ENCODE data around the gene ADARB1.

Gene ADARB1

DNA sequence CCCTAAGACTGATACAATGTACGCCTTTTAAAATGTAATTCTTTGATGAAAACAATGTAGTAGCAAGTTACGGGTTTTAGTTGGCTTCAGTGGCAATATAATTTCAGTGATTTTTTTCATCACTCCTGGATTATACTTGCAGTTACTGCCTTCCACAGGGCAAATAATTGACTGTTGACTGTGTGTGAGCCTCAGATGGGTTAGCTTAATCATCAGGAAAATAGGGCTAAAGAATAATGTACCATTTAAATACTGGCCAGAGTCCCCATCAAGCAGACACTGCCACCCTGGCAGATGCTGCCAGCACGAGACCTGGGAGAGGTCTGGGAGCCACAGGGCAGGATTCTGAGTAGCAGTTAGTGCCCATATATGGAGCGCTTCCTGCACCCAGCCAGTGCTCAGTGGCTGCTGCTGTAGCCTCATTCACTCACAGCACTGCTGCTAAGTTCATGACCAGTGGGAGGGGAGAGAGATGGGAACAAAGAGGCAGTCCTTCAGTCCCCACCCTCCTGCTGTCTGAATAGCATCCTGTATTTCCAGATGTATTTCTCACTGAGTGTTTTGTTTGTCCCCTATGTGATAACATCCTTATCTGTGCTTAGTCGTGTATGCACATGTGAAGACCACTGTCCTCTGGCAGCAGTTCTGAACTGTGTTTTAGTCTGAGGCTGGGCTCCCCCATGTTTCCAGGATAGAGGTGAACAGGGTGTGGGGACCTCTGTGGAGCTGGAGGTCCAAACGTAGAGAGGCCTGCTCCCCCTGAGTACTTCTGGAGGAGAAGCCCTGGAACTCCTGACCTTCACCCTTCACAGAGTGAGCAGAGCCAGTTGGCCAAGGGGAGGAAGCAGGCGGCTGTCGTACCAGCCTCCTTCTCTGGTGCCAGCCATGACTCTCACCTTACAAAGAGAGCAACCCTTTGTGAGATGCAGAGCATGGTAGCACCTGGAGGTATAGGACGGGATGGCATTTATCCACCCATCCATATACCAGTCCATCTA lies 80.4 kb downstream of the ADARB1 start:
- peak; percentile 74 for DNase-seq

DNA sequence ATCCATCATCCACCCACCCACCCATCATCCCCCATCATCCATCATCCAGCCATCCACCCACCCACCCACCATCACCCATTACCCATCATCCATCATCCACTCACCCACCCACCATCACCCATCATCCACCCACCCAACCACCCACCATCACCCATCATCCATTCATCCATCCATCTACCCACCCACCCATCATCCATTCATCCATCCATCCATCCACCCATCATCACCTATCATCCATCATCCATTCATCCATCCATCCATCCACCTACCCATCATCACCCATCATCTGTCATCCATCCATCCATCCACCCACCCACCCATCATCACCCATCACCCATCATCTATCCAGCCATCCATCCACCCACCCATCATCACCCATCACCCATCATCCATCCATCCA lies 81.5 kb downstream of the ADARB1 start:
- no peak for DNase-seq

DNA sequence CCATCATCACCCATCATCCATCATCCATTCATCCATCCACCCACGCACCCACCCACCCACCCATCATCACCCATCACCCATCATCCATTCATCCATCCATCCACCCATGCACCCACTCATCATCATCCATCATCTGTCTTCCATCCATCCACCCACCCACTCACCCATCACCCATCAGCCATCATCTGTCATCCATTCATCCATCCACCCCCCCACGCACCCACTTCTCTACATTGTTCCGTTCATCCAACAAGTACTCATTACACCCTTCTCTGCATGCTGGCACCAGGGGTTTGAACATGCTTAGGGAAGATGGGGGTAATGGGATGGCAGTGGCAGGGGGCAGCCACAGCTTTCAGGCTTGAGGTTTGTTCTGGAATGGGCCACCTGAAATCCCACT lies 82.1 kb downstream of the ADARB1 start:
- DNase-seq = peak; percentile 28

DNA sequence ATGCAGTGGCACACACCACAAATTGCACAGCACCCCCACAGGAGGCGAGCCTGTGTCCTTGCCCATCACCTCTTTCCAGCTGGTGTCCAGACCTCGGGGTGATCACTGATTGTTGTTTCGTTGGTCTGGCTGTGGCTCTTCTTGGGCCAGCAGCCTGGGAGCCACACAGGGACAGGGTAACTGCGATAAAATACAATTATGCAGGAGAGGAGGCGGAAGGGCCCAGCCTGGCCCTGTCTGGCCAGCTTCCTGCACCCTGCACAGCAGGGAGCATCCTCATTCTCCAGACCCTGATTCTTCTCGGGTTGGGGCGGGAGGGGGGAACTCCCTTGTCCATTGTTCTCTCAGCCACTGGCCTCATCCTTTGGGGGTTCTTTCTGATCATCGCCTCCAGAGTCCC lies 83.6 kb downstream of the ADARB1 start:
- DNase-seq = peak; percentile 31

DNA sequence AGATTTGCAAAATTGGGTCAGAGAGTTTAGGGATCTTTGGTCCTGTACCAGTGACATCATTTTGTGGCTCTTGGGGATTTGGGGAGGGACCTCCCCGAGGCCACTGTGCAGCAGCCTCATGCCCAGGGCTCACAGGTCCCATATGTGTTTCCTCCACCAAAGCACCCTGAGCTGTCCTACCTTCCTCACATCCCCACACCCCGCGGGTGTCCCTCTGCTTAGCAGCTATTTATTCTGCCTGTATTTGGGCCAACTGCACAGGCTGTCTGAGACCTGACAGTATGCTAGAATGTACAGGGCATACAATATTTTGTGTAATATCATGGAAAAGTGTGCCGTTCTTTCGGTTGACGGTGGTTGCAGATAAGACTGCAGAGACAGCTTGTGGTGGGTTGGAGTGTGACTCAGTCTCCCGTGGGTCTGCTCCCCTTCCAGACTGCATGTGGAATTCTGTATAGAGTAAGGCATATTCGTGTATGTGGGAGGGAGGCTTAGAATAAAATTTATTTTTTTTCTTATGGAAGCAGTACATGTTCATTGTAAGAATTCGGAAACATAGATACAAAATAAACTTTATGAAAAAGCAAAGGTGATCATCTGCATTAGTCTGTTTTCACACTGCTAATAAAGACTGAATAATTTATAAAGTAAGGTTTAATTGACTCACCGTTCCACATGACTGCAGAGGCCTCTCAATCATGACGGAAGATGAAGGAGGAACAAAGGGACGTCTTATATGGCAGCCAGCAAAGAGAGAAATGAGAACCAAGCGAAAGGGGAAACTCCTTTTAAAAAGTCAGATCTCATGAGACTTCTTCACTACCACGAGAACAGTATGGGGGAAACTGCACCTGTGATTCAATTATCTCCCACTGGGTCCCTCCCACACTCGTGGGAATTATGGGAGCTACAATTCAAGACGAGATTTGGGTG lies 84.4 kb downstream of the ADARB1 start:
- peak; percentile 33 for DNase-seq

DNA sequence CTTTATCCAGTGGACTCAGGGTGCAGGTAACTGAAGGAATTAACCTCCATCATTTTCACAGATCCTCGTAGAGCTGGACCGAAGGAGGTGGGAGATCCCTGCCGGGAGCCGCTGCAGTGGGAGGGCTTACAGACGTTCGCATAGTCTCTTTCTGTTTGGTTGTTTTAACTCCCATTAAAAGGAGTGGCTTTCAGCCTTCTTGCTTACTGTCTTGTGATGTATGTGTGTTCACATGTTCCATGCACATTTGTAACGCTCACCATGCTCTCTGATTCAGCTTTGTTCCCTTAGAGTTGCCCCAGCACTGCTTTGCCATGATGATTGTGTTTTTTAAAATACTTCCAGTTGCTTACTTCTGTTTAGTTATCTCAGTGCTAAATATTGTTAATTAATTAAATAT lies 85.8 kb downstream of the ADARB1 start:
- DNase-seq = no peak

DNA sequence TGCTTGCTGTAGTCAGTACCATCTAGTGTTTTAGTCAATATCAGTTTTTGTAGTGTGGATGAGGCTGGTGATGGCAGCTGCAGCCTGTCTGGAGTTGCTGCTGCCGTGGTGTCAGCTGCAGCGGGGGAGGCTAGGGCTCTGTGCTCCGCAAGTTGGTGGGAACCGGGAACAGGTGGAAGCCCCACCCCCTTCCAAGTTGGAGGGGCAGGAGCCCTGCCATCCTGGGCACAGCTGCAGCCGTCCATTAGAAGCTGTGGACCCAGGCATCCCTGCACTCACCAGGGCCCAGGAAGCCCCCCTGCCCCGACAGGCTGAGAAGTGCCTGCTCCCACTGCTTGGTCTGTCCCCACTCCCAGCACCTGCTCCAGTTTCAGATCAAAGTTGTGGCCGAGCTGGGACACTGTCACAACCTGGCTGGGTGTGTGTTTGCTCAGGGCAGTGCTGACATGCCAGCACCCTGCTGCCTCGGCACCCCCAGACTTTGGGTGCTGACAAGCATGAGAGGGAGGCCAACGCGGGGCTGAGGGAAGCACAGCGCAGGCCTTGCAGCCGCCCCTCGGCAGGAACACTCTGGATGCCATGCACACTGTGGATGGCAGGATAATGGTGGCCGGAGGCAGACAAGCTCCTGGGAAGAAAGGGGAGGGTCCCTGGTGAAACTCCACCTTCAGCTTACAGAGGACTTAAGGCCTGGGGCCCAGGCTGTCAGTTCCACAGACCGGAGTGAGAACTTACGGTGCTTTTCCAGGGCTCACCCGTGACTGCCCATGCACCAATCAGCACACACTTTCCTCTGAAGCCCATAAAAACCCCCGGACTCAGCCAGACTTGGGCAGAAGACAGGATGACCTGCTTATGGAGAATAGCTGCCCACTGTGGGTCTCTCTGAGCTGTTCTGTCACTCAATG lies 86.9 kb downstream of the ADARB1 start:
- DNase-seq = no peak

DNA sequence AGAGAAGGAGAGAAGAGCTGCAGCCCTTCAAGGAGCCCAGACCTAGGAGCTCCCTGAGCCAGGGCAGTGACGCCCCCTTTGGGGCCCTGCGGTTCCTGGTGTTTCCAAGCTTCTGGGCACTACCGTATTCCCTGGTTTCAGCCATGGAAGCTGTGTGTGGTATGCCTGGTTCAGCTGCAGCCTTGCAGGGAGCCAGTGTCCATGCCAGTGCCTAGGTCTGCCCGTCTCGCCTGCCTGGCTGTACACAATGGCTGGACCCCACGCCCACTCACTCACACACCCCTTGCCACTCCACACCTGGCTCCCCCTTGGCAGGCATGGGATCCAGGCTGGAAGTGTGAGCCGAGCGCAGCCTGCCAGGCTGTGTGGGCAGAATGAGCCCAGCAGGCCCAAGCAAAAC lies 87.7 kb downstream of the ADARB1 start:
- DNase-seq = no peak

DNA sequence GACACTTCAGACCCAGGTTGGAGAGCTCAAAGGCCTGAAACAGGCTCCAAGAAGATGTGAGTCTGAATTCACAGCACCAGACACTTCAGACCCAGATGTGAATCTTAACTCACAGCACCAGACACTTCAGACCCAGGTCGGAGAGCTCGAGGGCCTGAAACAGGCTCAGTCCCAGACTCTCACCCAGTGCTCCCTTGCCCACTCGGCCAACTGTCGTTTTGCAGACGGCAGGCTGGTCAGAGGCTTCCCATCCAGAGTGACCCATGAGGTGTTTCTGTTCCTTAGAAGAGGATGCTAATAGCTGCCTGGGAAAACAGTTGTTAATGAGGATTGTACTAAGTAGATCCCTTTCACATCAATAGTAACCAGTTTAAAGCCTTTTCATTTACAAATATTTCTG lies 88.4 kb downstream of the ADARB1 start:
- no peak for DNase-seq

DNA sequence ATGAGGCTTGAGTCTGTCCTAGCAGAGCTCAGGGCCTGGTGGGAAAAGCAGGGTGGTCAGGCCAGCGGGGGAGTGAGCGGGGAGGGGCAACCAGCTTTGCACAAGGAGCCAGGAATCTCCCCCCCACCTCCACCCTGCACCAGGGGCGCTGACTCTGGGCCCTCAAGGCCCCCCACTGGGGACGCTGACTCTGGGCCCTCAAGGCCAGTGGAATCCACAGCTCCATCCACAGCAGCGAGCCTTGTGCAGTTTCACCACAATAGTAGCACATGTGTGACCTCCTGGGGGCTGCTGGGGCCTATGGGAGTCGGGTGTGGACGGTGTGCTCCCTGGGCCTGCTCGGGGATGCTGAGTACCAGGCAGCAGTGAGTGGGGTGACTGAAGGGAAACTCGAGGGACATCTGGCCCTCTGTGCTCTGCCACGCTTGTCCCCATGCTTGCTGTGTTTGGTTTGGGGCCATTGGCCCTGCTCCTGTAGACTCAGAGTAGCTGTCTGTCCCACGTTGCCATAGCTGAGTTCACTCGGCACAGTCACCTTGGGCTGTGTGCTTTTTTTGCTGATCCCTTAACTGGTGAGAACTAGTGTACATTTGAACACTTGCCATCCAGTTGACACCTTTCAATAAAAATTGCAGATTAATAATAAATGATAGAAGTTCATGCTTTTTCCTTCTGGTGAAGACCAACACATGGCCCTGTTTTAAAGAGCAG lies 89.2 kb downstream of the ADARB1 start:
- no peak for DNase-seq

DNA sequence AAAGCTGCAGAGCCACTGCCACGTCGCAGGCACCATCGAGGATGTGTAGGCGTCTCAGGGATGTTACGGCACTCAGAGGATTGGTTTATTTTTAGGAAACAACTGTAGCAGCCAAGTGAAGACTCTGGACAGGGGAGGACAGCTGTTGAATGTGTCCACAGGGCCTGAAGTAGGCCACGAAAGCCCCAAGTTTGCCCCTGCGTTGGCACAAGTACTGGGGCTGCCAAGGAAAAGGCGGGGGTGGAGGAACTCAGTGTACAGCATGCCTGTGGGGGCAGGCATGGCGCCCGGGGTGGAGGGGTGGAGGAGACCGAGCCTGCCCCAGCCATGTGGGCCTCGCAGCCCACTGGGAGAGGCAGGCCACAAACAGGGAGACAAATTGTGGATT lies 89.7 kb downstream of the ADARB1 start:
- no peak for DNase-seq

DNA sequence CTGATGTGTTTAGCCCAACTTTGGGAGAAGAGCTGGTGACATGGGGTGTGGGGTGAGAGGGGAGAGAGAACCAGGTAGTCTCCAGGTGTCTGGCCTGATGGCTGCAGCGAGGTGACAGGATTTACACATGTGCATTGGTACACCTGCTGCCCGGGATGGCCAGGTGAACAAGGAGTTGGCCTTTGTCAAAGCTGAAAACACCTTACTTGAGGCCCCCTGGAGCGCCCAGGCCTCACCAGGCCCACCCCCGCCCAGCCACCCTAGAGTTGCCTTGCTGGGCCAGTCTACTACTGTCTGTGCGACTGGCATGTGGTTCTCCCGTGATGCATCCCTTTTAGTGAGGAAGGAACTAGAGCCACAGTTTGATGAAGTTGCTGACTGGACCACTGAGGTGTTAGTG lies 90.5 kb downstream of the ADARB1 start:
- no peak for DNase-seq

DNA sequence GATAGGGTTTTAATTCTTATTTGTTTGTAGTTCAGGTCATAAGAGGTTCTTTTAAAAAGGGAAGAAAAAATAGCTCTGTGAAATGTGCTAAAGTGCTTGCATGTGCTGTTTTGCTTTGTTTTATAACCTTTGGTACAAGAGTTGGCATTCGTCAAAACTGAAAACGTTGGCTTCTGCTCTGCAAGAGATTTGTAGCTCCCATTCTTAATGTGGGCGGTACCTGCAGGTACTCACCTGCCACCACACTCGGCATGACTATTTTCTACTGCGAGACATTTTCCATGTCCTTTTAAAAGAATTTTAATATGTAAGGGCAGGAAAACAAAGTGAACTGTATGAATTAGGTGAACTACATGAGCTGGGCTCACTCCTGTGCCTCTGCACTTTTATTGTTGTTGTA lies 92.6 kb downstream of the ADARB1 start:
- DNase-seq = no peak

DNA sequence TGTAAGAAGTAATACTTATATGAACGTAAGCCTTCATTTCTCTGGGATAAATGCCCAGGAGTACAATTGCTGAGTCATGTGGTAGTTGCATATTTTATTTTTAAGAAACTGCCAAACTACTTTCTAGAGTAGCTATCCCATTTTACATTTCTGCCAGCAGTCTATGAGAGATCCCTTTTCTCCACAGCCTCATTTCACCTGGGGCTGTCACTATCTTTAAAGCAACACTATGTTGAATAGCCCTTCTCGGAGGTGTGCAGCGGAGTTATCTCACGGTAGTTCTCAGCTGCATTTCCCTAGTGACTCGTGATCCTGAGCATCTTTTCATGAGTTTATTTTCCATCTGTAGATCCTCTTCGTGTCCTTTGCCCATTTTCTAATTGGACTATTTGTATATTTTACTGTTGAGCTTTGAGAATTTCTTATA lies 93.4 kb downstream of the ADARB1 start:
- no peak for DNase-seq

DNA sequence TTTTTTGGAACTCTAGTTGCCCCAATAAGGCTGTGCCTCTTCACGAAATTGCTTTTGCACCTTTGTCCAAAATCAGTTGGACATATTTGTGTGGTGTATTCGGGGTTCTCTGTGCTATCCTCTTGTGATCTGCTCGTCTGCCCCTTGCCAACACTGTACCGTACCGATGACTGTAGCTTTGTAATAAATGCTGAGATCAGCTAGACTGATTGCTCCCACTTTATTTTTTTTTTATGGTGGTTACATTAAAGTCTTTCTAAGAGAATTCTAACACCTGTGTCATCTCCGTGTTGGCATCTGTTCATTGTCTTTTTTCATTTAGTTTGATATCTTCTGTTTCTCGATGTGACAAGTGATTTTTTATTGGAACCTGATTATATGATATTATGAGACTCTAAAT lies 94.1 kb downstream of the ADARB1 start:
- no peak for DNase-seq

DNA sequence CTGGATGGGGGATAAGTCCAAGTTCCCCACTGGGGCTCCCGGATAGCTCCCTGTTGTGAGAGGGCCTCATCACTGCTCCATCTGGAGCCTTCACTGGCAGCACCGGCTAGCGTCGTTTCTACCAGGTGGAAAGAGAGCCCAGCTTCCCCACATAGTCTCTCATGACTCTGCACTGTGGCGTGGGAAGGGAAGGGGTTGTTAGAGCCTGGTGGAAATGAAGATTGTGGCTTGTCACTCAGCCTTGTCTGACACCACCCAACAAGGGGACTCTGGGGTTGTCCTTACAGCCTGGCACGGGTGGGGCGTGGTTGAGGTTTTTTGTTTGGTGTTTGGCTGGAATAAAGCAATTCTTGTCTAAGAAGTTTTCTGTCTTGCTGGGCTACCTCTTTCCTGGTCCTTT lies 94.6 kb downstream of the ADARB1 start:
- DNase-seq = no peak

DNA sequence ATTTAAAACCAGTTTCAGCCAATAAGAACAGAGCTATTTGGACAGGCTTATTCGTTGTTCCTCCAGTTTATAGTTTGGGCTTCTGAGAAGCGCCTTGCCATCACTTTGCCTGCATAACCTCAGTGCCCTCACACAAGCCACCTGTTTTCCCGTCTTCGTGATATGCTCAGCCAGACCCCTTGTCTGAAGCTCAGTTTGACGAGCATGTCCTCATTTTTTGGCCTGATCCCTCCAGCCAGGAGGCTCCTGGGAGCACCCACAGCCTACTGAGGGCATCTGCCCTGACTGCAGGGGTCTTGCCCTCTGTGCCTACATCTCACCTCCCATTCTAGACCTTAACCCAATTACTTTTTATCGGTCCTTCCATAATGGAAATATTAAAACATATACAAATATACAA lies 95.3 kb downstream of the ADARB1 start:
- no peak for DNase-seq

DNA sequence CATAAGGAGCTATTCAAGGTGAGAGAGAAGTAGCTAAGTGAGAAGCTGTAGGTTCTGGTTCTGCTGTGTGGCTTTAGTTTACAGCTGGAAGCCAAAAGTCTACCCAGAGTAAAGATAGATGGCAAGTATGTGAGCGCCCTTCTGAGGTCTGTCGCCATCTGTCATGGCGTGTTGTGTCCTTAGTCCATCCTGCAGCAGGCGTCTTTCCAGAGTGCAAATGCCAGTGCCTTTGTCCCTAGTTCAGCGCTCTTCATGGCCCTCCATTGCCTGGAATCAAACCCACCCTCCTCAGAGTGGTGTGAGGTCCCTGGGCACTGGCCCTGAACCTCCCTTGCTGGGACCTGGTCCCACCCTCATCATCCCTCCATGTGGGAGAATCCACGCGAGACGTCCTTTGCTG lies 96.6 kb downstream of the ADARB1 start:
- DNase-seq = no peak

DNA sequence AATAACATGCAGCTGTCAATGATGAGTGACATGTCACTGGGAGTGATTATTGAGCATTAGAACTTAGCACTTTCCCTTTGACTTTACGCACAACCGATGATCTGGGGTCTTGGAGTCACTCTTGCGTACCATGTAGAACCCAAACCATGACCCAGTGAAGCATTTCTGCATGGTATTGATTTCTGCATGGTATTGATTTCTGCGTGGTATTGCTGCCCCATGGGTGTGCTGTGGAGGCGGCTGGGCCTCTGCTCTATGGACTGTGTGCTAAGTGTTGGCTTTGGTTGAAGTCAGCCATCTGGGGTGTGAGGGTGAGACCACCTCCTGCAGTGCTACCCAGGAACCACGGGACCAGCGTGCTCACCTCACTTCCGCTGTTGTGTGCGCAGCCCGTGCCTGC lies 98.0 kb downstream of the ADARB1 start:
- no peak for DNase-seq

DNA sequence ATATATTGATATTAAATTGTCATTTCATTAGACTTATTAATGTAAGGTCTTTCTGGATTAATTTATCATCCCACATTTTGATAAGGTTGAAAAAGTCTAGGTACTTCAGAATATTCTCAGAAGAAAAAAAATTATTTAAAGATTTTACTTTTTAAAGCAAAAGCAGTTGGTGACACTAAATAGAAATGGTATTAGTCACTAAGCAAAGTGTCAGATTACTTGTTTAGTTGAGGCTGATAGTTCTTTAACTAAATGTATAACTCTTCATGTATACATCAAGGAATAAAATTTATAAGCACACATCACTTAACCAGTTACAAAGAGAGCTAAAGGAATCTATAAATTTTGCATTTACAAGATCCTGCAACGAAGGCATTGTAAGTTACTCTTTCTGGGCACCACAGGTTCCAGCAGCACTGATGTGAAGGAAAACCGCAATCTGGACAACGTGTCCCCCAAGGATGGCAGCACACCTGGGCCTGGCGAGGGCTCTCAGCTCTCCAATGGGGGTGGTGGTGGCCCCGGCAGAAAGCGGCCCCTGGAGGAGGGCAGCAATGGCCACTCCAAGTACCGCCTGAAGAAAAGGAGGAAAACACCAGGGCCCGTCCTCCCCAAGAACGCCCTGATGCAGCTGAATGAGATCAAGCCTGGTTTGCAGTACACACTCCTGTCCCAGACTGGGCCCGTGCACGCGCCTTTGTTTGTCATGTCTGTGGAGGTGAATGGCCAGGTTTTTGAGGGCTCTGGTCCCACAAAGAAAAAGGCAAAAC lies 101.1 kb downstream of the ADARB1 start:
- DNase-seq = no peak

DNA sequence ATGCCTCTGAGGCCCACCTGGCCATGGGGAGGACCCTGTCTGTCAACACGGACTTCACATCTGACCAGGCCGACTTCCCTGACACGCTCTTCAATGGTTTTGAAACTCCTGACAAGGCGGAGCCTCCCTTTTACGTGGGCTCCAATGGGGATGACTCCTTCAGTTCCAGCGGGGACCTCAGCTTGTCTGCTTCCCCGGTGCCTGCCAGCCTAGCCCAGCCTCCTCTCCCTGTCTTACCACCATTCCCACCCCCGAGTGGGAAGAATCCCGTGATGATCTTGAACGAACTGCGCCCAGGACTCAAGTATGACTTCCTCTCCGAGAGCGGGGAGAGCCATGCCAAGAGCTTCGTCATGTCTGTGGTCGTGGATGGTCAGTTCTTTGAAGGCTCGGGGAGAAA lies 101.8 kb downstream of the ADARB1 start:
- no peak for DNase-seq

Data from activated effector memory CD4-positive, alpha-beta T cell treated with anti-CD3 and anti-CD28 coated beads, Interleukin-2, amount 50 U/mL, for 16 hours (primary cell).